GM10266 (cell line): ENCODE measurements around the gene LAS1L.
A peak's percentile ranks its signal among the peaks of the same experiment; 100 is the strongest.

Experiments used
- DNase-seq: peaks from one replicate; pipeline ENCODE4 v3.0.0; 2012; ENCODE audit errors: extremely low spot score
- TF ChIP-seq, protein P1 (sequence below): IDR thresholded peaks from 2 replicates; pipeline ENCODE4 v1.5.1; 2012; ENCODE audit warnings: mild to moderate bottlenecking, low read depth; ENCODE audit not compliant: control insufficient read depth, insufficient read depth; ENCODE audit errors: missing control alignments

The LAS1L gene

DNA sequence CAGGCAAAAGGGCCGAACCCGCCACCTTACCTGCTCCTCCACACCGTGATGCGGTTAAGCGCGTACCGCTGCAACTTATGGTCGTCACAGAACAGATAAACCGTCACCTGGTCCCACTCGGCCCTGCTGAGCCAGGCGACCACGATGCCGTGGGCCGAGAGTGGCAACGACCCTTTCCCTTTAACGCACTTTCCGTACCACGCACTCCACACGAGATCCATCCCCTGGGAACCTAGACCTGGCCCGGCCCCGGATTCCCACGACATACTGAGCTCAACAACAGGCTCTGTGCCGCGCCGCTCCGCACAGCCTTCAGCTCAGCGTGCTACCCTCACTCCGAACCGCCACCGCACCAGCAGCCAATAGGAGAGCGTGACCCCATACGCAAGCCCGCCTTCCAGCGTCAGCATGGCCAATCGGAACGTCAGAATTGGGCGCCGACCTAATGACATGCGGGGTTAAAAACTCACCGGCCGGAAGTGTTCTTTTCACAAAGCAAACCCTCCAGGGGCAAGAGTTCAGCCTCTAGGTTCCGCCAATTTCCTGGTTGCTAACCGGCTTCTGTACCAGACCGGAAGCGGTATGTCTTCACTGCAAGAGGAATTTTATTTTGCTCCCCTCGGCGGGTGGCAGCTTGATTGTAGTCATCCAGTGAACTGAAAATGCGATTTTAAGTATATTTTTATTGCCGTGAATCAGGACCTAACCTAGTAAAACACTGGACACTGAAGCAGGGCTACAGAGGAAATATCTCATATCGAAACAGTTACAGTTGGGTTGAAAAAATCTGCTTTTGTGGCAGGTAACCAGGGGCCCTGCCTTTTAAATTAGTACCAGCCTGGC is at the start of gene LAS1L:
TSS of gene LAS1L (minus strand) at position 338 of the 843 bp plus-strand sequence. CDS start at position 266, 72 bp downstream.
- peak; percentile 85 for DNase-seq
- TF ChIP-seq, protein P1, sequence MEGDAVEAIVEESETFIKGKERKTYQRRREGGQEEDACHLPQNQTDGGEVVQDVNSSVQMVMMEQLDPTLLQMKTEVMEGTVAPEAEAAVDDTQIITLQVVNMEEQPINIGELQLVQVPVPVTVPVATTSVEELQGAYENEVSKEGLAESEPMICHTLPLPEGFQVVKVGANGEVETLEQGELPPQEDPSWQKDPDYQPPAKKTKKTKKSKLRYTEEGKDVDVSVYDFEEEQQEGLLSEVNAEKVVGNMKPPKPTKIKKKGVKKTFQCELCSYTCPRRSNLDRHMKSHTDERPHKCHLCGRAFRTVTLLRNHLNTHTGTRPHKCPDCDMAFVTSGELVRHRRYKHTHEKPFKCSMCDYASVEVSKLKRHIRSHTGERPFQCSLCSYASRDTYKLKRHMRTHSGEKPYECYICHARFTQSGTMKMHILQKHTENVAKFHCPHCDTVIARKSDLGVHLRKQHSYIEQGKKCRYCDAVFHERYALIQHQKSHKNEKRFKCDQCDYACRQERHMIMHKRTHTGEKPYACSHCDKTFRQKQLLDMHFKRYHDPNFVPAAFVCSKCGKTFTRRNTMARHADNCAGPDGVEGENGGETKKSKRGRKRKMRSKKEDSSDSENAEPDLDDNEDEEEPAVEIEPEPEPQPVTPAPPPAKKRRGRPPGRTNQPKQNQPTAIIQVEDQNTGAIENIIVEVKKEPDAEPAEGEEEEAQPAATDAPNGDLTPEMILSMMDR, result no peak

DNA sequence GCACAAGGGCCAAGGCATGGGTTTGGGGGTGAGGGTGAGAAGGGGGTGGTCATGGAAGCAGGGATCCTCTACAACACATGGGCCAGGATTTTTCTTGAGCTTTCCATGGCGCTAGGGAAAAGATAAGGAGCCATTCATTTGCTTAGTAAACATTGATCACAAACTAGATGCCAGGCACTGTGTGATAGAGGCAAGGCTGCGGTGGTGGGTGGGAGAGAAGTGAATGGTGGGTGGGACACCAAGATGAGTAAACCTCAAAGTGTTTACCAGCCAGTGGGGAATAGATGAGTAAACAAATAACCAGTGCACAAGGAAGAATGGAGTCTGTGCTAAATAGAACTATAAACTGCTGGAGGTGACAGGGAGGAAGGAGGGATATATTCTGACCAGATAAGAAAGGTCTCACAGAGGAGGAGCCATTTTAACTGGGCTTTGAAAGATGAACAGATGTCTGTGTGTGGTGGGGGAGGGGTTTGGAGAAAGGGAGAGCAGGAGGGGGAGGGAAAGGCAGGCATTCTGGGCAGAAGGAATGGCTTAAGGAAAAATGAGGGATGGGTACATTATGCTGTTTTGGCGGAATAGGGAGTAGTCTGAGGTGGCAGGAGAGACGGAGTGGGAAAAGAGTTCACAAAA is 48.0 kb upstream of the LAS1L start:
- no peak for DNase-seq
- TF ChIP-seq, protein P1, result no peak

DNA sequence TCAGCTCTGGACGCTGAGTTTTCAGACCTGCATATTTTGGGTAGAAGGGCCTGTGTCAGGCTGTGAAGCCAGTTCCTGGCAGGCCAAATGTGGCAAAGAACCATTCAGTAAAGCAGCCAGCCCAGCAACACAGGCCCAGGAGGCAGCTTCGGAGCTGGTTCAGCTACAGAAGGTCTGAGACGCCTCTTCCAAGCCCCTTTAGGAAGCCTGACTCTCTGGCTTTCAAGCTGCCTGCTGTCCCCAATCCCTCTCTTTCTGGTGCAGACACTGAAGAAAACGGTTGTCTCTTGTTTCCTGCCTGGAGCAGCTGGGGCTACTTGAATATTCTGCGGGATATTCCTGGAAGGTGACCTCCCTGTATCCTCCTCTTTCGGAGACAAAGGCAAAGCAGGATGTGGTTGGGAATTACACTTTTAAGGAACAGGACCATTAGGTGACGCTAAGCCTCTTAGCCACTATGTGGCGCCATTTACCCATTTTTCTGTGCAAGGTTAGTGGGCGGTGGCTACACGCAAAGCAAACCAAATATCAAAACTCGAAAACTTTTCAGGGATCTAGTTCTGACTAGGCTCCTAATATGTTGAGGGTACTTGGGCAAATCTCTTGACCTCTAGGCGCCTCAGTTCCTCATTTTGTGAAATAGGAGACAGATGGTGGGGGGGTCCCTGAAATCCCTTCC is 47.2 kb upstream of the LAS1L start:
- peak; percentile 45 for DNase-seq
- TF ChIP-seq, protein P1, result peak; percentile 67

DNA sequence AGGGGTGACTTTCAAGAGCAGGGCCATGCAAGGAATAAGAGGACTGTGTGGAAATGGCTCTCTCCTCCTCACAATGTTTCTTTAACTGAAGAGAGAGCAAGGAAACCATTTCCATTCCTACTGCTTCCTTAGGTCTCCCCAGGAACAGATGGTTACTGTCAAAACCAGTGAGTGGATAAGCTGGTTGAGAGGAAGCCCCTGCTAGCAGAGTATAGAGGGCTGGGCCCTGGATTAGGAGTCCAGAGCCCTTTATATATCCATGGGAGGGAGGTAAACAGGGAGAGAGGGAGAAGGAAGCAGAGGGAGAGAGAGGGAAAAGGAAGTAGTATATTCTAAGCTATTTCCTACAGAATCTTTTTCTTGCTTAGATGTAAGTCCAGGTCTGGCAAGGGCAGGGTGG is 43.8 kb upstream of the LAS1L start:
- TF ChIP-seq, protein P1, result no peak
- DNase-seq, result no peak

DNA sequence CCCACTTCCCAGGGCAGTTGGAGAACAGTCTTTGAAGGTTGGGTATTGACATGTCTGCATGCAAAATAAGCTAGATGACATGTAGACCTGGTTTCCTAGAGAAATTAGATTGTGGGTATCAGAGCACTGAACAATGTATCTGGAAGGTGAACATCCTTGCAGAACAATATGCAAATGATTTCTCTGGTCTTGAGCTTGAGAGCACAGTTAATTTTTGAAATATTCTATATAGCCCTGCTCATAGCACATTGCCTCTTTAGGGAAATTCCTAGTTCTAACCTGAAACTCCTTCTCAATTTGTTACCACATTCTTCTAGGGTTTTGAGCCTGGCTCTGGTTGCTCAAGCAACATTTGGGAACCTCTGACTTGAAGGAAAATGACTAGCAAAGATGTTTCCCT is 41.6 kb upstream of the LAS1L start:
- no peak for DNase-seq
- TF ChIP-seq, protein P1, result no peak

DNA sequence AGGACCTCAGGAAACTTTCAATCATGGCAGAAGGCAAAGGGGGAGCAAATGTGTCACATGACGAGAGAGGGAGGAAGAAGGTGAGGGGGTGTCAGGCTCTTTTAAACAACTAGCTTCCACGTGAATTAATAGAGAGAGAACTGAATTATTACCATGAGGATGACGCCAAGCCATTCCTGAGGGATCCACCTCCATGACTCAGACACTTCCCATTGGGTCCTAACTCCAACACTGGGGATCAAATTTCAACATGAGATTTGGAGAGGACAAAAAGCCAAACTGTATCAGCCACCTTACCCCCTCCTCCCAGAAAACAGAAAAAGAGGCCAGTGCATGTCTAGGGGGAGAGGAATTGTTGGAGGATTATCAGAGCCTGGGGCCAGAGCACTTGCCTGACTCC is 40.4 kb upstream of the LAS1L start:
- TF ChIP-seq, protein P1, result no peak
- no peak for DNase-seq
